ENCODE results near the gene SLC41A3.

DNA sequence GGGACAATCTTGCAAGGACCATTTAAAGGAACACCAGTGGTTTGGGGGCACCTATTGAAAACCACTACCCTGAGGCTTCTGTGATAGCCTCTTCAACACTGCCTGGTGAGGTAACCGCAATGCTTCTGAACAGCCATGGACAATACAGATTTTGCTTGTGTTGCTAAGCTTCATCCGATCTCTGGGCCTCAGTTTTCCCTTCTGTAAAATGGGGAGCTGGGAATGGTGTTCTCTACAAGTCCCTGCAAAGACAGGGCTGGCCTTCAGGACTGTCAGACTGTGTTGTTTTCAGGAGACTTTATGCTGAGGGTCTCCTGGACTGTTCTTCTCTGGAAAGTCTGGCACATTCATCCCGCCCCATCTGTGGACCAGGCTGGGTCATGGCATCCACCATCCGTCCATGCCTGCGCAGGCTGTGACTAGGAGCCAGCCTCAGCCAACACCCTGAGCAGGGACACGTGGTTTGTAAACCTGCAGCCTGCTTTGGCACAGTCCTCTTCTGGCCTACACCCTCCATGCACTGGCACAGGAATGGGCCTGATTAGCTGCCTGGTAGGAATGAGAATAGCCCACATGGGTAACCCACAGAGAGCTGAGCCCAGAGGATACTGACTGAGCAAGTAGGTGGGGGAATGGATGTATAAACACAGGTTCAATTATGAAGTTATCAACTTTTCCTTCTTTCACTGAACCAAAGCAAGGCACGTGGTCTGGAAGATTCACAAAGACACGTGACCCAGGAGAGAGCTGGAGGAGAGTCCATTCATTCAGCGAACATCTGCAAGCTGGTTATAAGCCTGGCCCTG lies 59.7 kb downstream of the SLC41A3 start:
- TF ChIP-seq, protein P1, sequence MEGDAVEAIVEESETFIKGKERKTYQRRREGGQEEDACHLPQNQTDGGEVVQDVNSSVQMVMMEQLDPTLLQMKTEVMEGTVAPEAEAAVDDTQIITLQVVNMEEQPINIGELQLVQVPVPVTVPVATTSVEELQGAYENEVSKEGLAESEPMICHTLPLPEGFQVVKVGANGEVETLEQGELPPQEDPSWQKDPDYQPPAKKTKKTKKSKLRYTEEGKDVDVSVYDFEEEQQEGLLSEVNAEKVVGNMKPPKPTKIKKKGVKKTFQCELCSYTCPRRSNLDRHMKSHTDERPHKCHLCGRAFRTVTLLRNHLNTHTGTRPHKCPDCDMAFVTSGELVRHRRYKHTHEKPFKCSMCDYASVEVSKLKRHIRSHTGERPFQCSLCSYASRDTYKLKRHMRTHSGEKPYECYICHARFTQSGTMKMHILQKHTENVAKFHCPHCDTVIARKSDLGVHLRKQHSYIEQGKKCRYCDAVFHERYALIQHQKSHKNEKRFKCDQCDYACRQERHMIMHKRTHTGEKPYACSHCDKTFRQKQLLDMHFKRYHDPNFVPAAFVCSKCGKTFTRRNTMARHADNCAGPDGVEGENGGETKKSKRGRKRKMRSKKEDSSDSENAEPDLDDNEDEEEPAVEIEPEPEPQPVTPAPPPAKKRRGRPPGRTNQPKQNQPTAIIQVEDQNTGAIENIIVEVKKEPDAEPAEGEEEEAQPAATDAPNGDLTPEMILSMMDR (IDR thresholded peaks at IDR 0.05): no peak
- TF ChIP-seq POLR2A (IDR thresholded peaks at IDR 0.05): no peak

Data from heart left ventricle (tissue), 13 donors.